ENCODE results near the gene RCOR3. TPM values are rescaled to one million over a fixed set of nuclear protein-coding genes. Genes with fewer than 3 reads are reported as not detected.

The RCOR3 gene
- total RNA-seq, 2 donors from 2014 or later = 24.0 to 34.9 TPM

- TF ChIP-seq, protein P1, sequence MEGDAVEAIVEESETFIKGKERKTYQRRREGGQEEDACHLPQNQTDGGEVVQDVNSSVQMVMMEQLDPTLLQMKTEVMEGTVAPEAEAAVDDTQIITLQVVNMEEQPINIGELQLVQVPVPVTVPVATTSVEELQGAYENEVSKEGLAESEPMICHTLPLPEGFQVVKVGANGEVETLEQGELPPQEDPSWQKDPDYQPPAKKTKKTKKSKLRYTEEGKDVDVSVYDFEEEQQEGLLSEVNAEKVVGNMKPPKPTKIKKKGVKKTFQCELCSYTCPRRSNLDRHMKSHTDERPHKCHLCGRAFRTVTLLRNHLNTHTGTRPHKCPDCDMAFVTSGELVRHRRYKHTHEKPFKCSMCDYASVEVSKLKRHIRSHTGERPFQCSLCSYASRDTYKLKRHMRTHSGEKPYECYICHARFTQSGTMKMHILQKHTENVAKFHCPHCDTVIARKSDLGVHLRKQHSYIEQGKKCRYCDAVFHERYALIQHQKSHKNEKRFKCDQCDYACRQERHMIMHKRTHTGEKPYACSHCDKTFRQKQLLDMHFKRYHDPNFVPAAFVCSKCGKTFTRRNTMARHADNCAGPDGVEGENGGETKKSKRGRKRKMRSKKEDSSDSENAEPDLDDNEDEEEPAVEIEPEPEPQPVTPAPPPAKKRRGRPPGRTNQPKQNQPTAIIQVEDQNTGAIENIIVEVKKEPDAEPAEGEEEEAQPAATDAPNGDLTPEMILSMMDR (IDR thresholded peaks at IDR 0.05) = no peak
- Histone ChIP-seq H3K9me3 (no peaks in the 10 kb centered on the region), H3K27ac (no peak overlapping the region), H3K27me3 (no peaks in the 10 kb centered on the region), H3K4me1 (peaks cover 0 to 25% of the 10 kb centered on the region in 2 donors), H3K36me3 (no peaks in the 10 kb centered on the region), H3K4me3 (no peak overlapping the region)
- no peak for DNase-seq (ENCODE audit: low spot score)
Measured at GRCh38 chr1:211332830-211333229, 73.7 kb downstream of the RCOR3 start.

DNA sequence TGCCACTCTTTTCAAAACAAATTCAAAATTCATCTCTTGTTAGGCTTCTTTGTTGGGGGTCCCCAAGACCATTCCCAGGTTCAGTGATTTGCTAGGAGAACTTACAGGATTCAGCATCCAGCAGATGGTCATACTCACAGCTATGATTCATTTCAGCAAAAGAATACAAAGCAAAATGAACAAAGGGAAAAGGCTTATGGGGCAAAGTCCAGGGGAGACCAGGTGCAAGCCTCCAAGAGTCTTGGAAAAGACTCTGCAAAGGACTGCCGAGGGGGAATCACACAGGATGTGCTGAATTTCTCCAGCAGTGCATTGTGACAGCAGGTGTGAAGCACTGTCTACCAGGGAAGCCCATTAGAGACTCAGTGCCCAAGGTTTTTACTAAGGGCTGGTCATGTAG is 74.7 kb downstream of the RCOR3 start:
- no peak for DNase-seq (ENCODE audit: low spot score)
- Histone ChIP-seq H3K36me3 (no peaks in the 10 kb centered on the region), H3K4me3 (no peak overlapping the region), H3K4me1 (peaks cover 0 to 18% of the 10 kb centered on the region in 2 donors), H3K27ac (no peak overlapping the region), H3K27me3 (no peaks in the 10 kb centered on the region), H3K9me3 (no peaks in the 10 kb centered on the region)
- TF ChIP-seq, protein P1 (IDR thresholded peaks at IDR 0.05) = no peak

DNA sequence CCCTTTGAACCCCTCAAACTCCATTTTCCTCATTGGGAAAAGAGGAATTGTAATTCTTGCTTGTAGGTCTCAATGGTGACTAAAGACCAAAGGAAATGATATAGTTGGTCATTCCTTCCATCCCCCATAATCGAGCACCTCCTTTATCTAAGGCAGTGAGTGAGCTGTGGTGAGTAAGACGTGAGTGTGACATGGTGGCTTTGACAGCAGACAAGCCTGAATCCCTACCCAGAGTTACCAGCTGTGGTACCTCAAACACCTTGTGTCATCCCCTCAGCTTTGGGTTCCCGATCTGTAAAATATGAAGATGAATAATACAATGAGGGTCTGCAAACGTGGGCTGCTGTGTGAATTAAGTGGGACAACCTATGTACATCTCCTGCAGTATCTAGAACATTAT is 75.8 kb downstream of the RCOR3 start:
- Histone ChIP-seq H3K4me3 (no peak overlapping the region), H3K36me3 (no peaks in the 10 kb centered on the region), H3K4me1 (peaks cover 0 to 18% of the 10 kb centered on the region in 2 donors), H3K9me3 (no peaks in the 10 kb centered on the region), H3K27ac (no peak overlapping the region), H3K27me3 (no peaks in the 10 kb centered on the region)
- TF ChIP-seq, protein P1 (IDR thresholded peaks at IDR 0.05) = no peak
- no peak for DNase-seq (ENCODE audit: low spot score)

DNA sequence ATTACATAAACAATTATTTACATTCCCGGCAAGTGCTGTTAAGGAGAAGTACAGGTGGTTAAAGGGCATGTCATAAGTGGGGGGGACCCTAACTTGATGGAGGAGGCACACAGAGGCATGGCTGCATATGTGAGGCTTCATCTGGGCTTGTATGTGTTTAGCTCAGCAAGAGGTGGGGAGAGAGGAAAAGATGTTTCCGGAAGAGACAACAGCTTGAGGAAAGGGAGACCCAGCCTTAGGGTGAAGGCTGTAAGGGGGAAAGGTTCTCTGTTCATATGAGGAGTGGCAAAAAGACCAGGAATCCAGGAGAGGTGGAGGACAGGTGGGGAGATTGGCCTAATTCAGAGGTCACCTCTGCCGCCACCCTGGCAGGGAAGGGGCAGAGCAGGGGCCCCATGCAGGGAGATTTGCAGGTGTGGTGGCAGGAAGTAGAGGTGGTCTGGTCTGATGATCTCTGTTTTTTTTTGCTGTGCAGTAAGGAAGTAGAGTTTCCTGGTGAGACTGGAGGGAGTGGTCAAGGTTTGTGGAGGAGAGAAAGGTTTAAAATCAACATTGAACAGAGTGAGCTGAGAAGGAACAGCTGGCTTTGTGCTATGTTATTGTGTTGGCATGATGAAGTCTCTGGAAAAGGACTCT is 76.5 kb downstream of the RCOR3 start:
- no peak overlapping the region for H3K27ac ChIP-seq
- no peak for DNase-seq (ENCODE audit: low spot score)
- no peaks in the 10 kb centered on the region for H3K36me3 ChIP-seq
- H3K9me3 ChIP-seq = no peaks in the 10 kb centered on the region
- H3K27me3 ChIP-seq = no peaks in the 10 kb centered on the region
- TF ChIP-seq, protein P1 (IDR thresholded peaks at IDR 0.05) = no peak
- peaks cover 0 to 18% of the 10 kb centered on the region in 2 donors for H3K4me1 ChIP-seq
- H3K4me3 ChIP-seq = no peak overlapping the region

- no peaks in the 10 kb centered on the region for H3K9me3 ChIP-seq
- no peaks in the 10 kb centered on the region for H3K36me3 ChIP-seq
- no peak overlapping the region for H3K27ac ChIP-seq
- H3K4me3 ChIP-seq = no peak overlapping the region
- DNase-seq (ENCODE audit: low spot score) = no peak
- peaks cover 0 to 18% of the 10 kb centered on the region in 2 donors for H3K4me1 ChIP-seq
- TF ChIP-seq, protein P1 (IDR thresholded peaks at IDR 0.05) = no peak
- no peaks in the 10 kb centered on the region for H3K27me3 ChIP-seq
Measured at GRCh38 chr1:211336161-211336560, 77.0 kb downstream of the RCOR3 start.

DNA sequence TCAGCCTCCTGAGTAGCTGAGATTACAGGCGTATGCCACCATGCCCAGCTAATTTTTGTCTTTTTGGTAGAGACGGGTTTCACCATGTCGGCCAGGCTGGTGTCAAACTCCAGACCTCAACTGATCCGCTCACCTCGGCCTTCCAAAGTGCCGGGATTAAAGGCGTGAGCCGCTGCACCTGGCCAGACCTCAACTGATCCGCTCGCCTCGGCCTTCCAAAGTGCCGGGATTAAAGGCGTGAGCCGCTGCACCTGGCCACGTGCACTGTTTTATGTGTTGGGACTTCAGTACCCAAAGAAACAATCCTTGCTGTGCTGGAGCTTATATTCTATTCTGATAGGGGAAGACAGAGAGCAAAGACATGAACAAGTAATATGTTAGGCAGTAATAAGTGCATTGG is 77.6 kb downstream of the RCOR3 start:
- TF ChIP-seq, protein P1 (IDR thresholded peaks at IDR 0.05) = no peak
- no peak overlapping the region for H3K4me3 ChIP-seq
- DNase-seq (ENCODE audit: low spot score) = no peak
- H3K36me3 ChIP-seq = no peaks in the 10 kb centered on the region
- no peaks in the 10 kb centered on the region for H3K9me3 ChIP-seq
- no peak overlapping the region for H3K27ac ChIP-seq
- H3K4me1 ChIP-seq = peaks cover 0 to 13% of the 10 kb centered on the region in 2 donors
- no peaks in the 10 kb centered on the region for H3K27me3 ChIP-seq
